NCI-H187 treated with DMSO at 0.1 percent for 48 hours (cell line): ENCODE measurements around the gene CD46.
"Not testable (repeated sequence)": the region's sequence is repeated elsewhere in the genome, so short reads cannot be mapped to it uniquely, and the experiment has no call there.

Experiments used
- DNase-seq: peaks from one replicate; lab custom pipeline; 2025; lab: John Stamatoyannopoulos, UW

CD46 gene

DNA sequence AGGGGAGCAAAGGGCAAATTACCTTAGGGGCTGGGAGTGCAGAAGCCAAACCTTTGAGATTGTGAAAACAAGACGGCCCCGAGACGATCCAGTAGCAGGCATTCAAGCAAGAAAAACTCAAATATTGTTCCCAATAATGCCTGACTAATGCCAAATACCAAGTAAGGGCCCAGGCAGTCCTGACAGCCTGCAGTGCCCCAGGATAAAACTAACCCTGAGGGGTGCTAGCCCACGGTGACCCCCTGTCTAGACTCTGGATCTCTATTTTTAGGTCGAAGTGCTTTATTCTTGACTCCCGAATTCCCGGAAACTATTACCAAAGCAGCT lies 428 bp upstream of the CD46 start:
- not testable (repeated sequence) for DNase-seq

DNA sequence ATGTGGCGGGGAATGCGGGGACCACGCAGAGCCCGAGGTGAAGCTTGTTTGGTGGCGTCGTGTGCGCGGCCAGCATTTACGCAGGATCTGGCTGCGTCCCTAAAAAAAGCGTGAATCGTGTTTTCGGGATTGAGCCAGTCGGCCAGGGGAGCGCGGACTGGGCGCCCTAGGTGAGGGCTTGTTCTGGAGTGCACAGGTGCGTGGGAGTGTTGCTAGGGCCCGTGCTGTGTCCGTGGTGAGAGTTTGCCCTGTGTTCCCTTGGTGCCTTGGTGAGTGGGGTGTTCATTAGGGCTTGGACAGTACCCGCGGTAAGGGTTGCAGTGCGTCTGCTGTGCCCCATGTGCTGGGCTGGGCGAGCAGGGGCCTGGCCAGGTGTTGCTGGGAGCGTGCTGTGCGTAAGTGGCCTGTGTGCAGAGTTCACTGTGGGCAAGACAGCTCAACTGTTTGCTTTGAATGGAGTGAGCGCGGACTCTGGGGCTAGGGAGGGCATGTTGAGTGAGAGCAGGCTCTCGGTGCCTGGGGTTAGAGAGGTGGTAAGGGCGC lies 673 bp downstream of the CD46 start:
- DNase-seq, result no peak

- no peak for DNase-seq
Observed at GRCh38 chr1:207753611-207754010, 1.8 kb downstream of the CD46 start.

- DNase-seq, result no peak
Observed at GRCh38 chr1:207754011-207754410, 2.2 kb downstream of the CD46 start.

DNA sequence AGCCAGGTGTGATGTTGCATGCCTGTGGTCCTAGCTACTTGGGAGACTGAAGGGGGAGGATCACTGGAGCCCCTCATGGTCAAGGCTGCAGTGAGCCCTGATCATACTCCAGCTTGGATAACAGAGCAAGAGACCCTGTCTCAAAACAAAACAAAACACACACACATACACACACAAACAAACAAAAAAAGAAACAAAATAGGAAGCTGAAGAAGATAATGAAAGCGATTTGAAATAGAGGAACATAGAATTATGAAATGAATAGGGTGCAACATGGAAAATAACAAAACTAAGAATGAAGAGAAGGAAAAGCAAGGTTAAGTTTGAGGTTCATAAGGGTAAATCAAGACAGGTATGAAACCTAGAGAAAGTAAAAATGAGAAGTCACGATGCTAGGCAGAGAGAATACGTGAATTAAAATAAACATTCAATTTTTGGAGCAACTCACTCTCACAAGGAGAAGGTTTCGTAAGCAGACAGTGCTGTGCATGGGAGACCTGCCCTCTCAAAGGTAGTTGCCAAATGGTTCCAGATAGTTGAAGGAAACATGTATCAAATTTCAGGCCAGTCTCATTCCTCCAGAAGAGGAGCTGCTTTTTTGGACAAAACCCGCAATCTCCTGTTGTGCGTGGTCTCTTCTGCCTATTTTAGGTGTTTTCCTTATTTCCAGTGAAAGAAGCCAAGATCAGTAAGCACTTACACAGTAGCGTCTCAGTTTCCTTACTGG lies 3.3 kb downstream of the CD46 start:
- DNase-seq, result no peak

GRCh38 chr1:207755846-207756693 lies 4.2 kb downstream of the CD46 start:
- DNase-seq, result no peak

DNA sequence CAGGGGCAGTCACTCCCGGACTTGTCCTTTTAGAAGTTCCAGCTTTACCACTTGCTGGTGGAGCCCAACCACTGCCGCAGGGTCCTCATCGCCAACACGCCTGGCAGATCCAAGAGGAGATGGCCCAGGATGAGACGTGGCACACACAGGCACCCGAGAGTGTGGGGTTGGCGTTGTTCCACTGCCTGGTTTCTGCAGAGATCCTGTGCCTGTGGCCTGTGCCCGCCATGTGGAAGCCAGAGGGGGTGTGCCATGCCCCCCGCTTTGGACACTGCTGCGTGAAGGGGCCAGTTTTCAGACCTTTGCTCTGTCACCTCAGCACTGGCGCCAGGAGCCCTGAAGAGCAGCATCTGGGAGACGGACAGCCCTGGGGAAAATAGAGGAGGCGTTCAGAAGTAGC lies 10.8 kb downstream of the CD46 start:
- DNase-seq, result no peak

DNA sequence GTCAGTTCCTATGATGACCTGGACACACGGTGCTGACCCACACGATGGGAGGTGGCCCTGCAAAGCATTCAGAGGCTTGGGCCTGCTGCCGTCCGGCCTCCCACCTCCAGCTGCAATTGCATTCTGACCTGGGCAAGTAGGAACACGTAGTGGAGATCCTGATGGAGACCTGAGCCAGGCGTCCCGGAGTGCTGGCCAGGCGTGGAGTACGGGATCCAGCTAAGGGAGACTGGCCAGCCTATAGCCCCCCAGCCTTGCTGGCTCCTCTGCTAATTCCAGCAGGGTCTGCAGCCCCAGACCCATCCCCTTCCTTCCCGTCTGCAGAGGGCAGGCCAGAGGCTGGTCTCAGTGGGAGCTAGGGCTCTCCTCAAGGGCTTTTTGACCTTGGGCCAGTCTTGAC lies 11.2 kb downstream of the CD46 start:
- no peak for DNase-seq

- DNase-seq, result no peak
Observed at GRCh38 chr1:207763972-207764371, 12.1 kb downstream of the CD46 start.

DNA sequence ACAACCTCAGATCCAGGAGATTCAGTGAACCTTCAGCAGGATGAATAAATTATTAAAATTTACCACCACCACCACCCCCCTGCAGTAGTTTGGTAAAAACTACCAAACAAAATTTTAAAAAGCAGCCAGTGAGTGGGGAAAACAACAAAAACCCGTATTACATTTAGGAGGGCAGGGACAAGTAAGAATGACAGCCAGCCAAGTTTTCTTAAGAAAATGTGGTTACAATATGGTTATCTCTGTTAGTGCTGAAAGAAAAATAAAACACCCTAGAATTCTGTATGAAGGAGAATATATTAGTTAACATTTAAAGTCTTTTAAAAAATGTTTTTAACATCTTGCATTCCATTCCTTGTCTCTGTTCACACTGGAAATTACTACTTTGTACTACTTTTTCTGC lies 14.7 kb downstream of the CD46 start:
- no peak for DNase-seq

GRCh38 chr1:207770514-207770913 lies 18.7 kb downstream of the CD46 start:
- DNase-seq, result not testable (repeated sequence)

GRCh38 chr1:207776045-207776444 lies 24.2 kb downstream of the CD46 start:
- not testable (repeated sequence) for DNase-seq

- not testable (repeated sequence) for DNase-seq
Observed at GRCh38 chr1:207777412-207777811, 25.6 kb downstream of the CD46 start.

DNA sequence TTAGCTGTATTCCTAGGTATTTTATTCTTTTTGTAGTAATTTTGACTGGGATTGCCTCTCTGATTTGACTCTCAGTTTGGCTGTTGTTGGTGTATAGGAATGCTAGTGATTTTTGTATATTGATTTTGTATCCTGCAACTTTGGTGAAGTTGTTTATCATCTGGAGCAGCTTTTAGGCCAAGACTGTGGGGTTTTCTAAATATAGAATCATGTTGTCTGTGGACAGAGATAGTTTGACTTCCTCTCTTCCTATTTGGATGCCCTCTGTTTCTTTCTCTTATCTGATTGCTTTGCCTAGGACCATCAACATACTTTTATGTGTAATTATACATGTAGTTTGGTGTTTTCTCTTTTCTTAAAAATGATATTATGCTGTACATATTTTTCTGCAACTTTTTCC lies 27.2 kb downstream of the CD46 start:
- DNase-seq, result no peak

GRCh38 chr1:207781312-207781711 lies 29.5 kb downstream of the CD46 start:
- DNase-seq, result no peak

DNA sequence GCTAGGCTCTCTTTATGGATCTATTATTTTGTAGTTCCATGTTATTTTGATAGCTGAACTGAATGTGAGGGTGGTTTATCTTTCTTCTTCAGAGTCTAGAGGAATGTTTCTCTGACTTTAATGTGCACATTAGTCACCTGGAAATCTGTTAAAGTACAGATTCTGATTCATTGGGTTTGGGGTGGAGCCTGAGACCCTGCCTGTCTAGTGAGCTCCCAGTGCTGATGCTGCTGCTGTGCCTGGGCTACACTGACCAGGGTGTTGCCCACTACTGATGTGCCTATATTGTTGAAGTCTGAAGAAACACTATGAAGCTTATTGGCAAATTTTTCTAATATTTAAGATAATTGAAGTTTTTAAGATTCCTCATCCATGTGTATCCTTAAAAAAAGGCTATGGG lies 35.9 kb downstream of the CD46 start:
- no peak for DNase-seq

- DNase-seq, result no peak
Observed at GRCh38 chr1:207789386-207789785, 37.5 kb downstream of the CD46 start.

DNA sequence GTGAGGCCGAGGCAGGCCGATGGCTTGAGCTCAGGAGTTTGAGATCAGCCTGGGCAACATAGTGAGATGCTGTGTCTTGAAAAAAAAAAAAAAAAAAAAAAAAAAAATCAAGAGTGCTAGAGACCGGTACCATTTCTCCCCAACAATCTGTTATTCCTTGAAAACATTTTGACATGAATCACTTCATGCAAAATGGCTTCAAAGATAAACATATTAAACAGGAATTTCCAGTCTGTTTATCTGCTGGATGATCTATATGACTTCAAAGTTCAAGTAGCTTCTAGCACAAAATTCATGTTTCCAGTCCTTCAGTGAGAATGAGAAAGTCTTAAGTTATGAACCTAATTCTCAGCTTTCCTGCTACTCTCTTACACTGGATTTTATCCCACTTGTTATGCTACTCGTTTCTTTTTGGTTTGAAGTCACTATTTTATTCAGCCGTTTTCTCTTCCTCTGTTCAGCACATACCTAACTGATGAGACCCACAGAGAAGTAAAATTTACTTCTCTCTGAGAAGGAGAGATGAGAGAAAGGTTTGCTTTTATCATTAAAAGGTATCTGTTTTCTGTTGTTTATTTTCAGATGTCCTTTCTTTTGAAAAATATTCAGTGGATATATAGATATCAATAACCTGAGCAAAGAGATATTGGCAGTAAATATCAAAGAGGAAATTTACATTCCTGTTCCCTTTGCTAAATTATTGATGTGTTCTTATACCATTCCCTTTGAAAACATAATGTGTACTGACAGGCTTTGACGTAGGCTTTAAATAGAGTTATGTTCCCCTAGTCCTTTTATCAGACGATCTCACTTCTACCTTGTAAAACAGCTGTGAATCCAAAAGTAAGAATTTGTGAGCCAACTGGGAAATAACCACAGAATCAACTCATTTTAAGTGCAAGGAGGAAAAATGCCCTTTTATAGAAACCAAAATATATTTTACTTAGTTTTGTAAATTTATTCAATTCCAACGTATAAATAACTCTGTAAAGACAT lies 38.2 kb downstream of the CD46 start:
- DNase-seq, result no peak

DNA sequence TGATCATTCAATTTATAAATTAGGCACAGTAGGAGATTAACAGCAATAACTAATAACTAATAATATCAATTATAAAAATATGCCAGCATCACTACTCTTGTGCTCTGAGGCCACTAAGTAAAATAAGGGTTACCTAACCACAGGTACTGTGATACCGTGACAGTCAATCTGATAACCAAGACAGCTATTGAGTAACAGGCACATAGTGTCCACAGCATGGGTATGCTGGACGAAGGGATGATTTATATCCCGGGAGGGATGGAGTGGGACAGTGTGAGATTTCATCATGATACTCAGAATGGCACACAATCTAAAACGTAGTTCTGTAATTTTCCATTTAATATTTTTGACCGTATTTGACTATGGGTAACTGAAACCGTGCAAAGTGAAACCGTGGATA lies 39.4 kb downstream of the CD46 start:
- DNase-seq, result no peak

- DNase-seq, result no peak
Observed at GRCh38 chr1:207793327-207793726, 41.5 kb downstream of the CD46 start.

DNA sequence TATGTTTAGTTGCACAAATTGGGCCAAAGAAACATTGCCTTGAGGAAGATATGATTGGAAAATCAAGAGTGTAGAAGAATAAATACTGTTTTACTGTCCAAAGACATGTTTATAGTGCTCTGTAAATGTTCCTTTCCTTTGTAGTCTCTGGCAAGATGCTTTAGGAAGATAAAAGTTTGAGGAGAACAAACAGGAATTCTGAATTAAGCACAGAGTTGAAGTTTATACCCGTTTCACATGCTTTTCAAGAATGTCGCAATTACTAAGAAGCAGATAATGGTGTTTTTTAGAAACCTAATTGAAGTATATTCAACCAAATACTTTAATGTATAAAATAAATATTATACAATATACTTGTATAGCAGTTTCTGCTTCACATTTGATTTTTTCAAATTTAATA lies 43.0 kb downstream of the CD46 start:
- no peak for DNase-seq
